K562 (cell line): ENCODE data around the gene AKAP6. TPM values are rescaled to one million over a fixed set of nuclear protein-coding genes. Genes with fewer than 3 reads are reported as not detected.

Experiments
- ATAC-seq: fragments of 200-7000 bp; cut with Tn5 transposase; 3 replicates; pipeline ENCODE4 v1.9.1; 2020; ENCODE audit warnings: moderate library complexity
- BruUV-seq: library from RNA; stranded (reverse); fragments of 400-500 nt; replicated peaks from 2 replicates; lab custom pipeline; 2021; lab: Mats Ljungman, UMichigan
- CTCF ChIA-PET: fragments of 300-600 bp; formaldehyde crosslinking; extraction: SDS; loops from one replicate; lab custom pipeline; 2021; ENCODE audit warnings: low intra/inter-chr PET ratio; lab: Yijun Ruan, JAX
- POLR2A ChIA-PET: fragments of 300-600, 350-650 bp; sonication (Branson Sonifier 250); formaldehyde crosslinking; extraction: SDS; loops from one replicate; lab custom pipeline; 2021; ENCODE audit warnings: antibody characterized with exemption, inconsistent platforms; lab: Yijun Ruan, JAX
- DNase-seq, 4 experiments: peaks; one replicate each; pipeline versions ENCODE4 v3.0.0 to v3.0.0-alpha.2; 2011 to 2018; ENCODE audit warnings: low spot score in 3 of 4, mixed read lengths in 3 of 4; ENCODE audit errors: extremely low read depth in 1 of 4
- FAIRE-seq: peaks from 2 replicates; lab custom pipeline; 2011; peaks lifted over from hg19 to GRCh38; lab: Jason Lieb, UNC
- H2AFZ ChIP-seq: 2 replicates; pipeline ENCODE4 v1.6.0; 2011; ENCODE audit warnings: low read depth, low read length, control low read depth, inconsistent platforms
- H3K27ac ChIP-seq: fragments of 200-600 bp; 3 replicates; pipeline ENCODE4 v1.8.0; 2011; ENCODE audit warnings: low read depth, mild to moderate bottlenecking, control low read depth, inconsistent platforms, low read length, moderate library complexity, mixed read lengths; ENCODE audit errors: extremely low read depth
- H3K27me3 ChIP-seq, 2 experiments: fragments of 300-600 bp in 1 of 2; 2 replicates in 1 of 2; 3 replicates in 1 of 2; pipeline versions ENCODE4 v1.6.0 to v1.8.0; 2011; ENCODE audit warnings: inconsistent platforms in 2 of 2, low read length in 2 of 2, mild to moderate bottlenecking in 1 of 2, mixed read lengths in 1 of 2, moderate library complexity in 1 of 2; ENCODE audit not compliant: control insufficient read depth in 2 of 2, insufficient read depth in 2 of 2
- H3K36me3 ChIP-seq: fragments of 300-600 bp; 3 replicates; pipeline ENCODE4 v1.8.0; 2011; ENCODE audit warnings: mild to moderate bottlenecking, low read length, inconsistent platforms; ENCODE audit not compliant: control insufficient read depth, insufficient read depth
- H3K4me1 ChIP-seq, 2 experiments: fragments of 200-600 bp in 1 of 2; replicated peaks in 1 of 2; 2 replicates in 1 of 2; 3 replicates in 1 of 2; pipeline versions ENCODE4 v1.5.1 to v1.8.0; 2011; ENCODE audit warnings: inconsistent platforms in 2 of 2, low read length in 2 of 2, mild to moderate bottlenecking in 1 of 2, mixed read lengths in 1 of 2, moderate library complexity in 1 of 2; ENCODE audit not compliant: control insufficient read depth in 2 of 2, insufficient read depth in 2 of 2
- H3K4me2 ChIP-seq: 2 replicates; pipeline ENCODE4 v1.6.1; 2011; ENCODE audit warnings: low read length, control low read depth, inconsistent platforms, mixed read lengths; ENCODE audit not compliant: insufficient read depth
- H3K4me3 ChIP-seq: fragments of 200-600 bp; sonication (generic), shearing (Covaris generic); 2 replicates; pipeline ENCODE4 v1.5.1; 2016; ENCODE audit warnings: control low read depth, inconsistent platforms
- H3K79me2 ChIP-seq: fragments of 200-600 bp; 3 replicates; pipeline ENCODE4 v1.8.0; 2011; ENCODE audit warnings: low read length, inconsistent platforms; ENCODE audit not compliant: control insufficient read depth, insufficient read depth
- H3K9ac ChIP-seq, 2 experiments: 2 replicates each; pipeline versions ENCODE4 v1.6.0 to v1.6.1; 2011; ENCODE audit warnings: low read depth in 2 of 2, low read length in 2 of 2, control low read depth in 1 of 2, inconsistent platforms in 1 of 2, mild to moderate bottlenecking in 1 of 2, mixed read lengths in 1 of 2; ENCODE audit not compliant: insufficient read depth in 1 of 2
- H3K9me1 ChIP-seq: one replicate; pipeline ENCODE4 v1.6.0; 2011; ENCODE audit warnings: inconsistent platforms, mild to moderate bottlenecking, low read length, moderate library complexity; ENCODE audit not compliant: control insufficient read depth, insufficient read depth
- H3K9me3 ChIP-seq: replicated peaks from 2 replicates; pipeline ENCODE4 v1.5.1; 2011; ENCODE audit warnings: low read depth, low read length, inconsistent platforms; ENCODE audit not compliant: control insufficient read depth, insufficient read depth
- H4K20me1 ChIP-seq: replicated peaks from 2 replicates; pipeline ENCODE4 v1.6.1; 2011; ENCODE audit warnings: low read length, inconsistent platforms, mixed read lengths; ENCODE audit not compliant: control insufficient read depth, insufficient read depth
- AFF1 ChIP-seq, 2 experiments: fragments of 450-650 bp; IDR thresholded peaks; 2 replicates each; pipeline ENCODE4 v1.6.1; 2018; ENCODE audit warnings: mild to moderate bottlenecking in 2 of 2, low read depth in 1 of 2; ENCODE audit not compliant: partially characterized antibody in 2 of 2
- FIP1L1 ChIP-seq: fragments of 200-400 bp; formaldehyde crosslinking; IDR thresholded peaks from 2 replicates; pipeline ENCODE4 v1.6.1; 2018; ENCODE audit warnings: mild to moderate bottlenecking, low read depth, low read length; ENCODE audit not compliant: poor library complexity, severe bottlenecking
- MBD2 ChIP-seq: sonication (generic); IDR thresholded peaks from 2 replicates; pipeline ENCODE4 v1.6.1; 2016; ENCODE audit warnings: low read depth, borderline replicate concordance
- NCOA6 ChIP-seq: fragments of 450-650 bp; IDR thresholded peaks from 2 replicates; pipeline ENCODE4 v1.6.1; 2017; ENCODE audit warnings: mild to moderate bottlenecking
- OTX1 ChIP-seq: fragments of 450-650 bp; formaldehyde crosslinking; IDR thresholded peaks from 2 replicates; pipeline ENCODE4 v1.4.0; 2022; ENCODE audit warnings: mild to moderate bottlenecking
- ZNF175 ChIP-seq: fragments of 200-800 bp; sonication (Bioruptor generic); IDR thresholded peaks from 2 replicates; pipeline ENCODE4 v1.6.1; 2016; ENCODE audit warnings: low read depth, mild to moderate bottlenecking, missing genetic modification characterization, missing compliant biosample characterization
- WGBS: fragments of 100-300 bp; shearing (Covaris generic); methylation state at CpG from one replicate; pipeline ENCODE4 v1.1.6; 2016; ENCODE audit warnings: low coverage, mixed read lengths; ENCODE audit not compliant: insufficient coverage; ENCODE audit errors: missing lambda C conversion rate; 5-methylcytosine and 5-hydroxymethylcytosine counted together
- in situ Hi-C: fragments of 300-500 bp; cut with MboI; formaldehyde crosslinking; loops from 4 replicates; pipeline ENCODE4 v1.15.0; 2018; ENCODE audit warnings: inconsistent platforms, mixed read lengths
- intact Hi-C: fragments of 100-400 bp; cut with micrococcal nuclease; formaldehyde crosslinking; loops from 2 replicates; pipeline ENCODE4 v1.14.2; 2022
- polyA plus RNA-seq, 8 experiments: library from polyadenylated mRNA; depleted of rRNA in 4 of 8; stranded (reverse) in 5 of 8; unstranded in 3 of 8; fragments of >200 nt; fragmentation: Nextera tagmentation in 2 of 8; fragmentation: Illumina TruSeq in 1 of 8; extraction: Ambion mirVana in 2 of 8; extraction: Trizol in 1 of 8; gene quantifications; 2 replicates each; pipeline versions ENCODE4 v1.2.1 to v1.2.3, GENCODE V29; 2011 to 2014; ENCODE audit warnings: inconsistent platforms in 1 of 8, missing spikeins in 1 of 8
- total RNA-seq, 7 experiments: library from RNA; depleted of rRNA in 6 of 7; stranded (reverse); fragments of >200 nt in 6 of 7; fragmentation: Illumina TruSeq in 2 of 7; extraction: Trizol in 2 of 7; gene quantifications; 2 replicates each; pipeline versions ENCODE4 v1.2.1 to v1.2.3, GENCODE V29; 2011 to 2021; ENCODE audit warnings: low replicate concordance in 1 of 7

Gene AKAP6
- total and polyA plus RNA-seq, 9 of the 15 experiments (the other 6 are each of a cell fraction or from before 2014, with no cell fraction given), result 0.03 to 1.7 (median 0.48) TPM

GRCh38 chr14:32654106-32654505 lies 325.0 kb downstream of the AKAP6 start:
- FAIRE-seq (no peak), ATAC-seq (no peak), DNase-seq (no peak)
- WGBS, result 0% methylated on average over 1 of the region's 1 CpG
- no peak overlapping the region for H3K4me2 ChIP-seq
- no peaks in the 10 kb centered on the region for H3K9me1 ChIP-seq
- intact Hi-C loops (no loop called here), in situ Hi-C loops (no loop called here)
- no peaks in the 10 kb centered on the region for H4K20me1 ChIP-seq
- TF ChIP-seq FIP1L1, result no peak
- TF ChIP-seq ZNF175 (CRISPR knock-in tag), result no peak
- TF ChIP-seq AFF1 (IDR thresholded peaks at IDR 0.05; ENCODE audit: low read depth in 1 of 2, partially characterized antibody in 2 of 2), result no peak
- no peak for TF ChIP-seq NCOA6
- TF ChIP-seq OTX1 (CRISPR knock-in tag), result no peak
- no peak for TF ChIP-seq MBD2
- no peaks in the 10 kb centered on the region for H3K79me2 ChIP-seq
- no peaks in the 10 kb centered on the region for H3K27me3 ChIP-seq
- no peak overlapping the region for H2AFZ ChIP-seq
- ChIA-PET CTCF (no interaction called here), POLR2A (no interaction called here)
- BruUV-seq, result no TSS peak
- H3K9me3 ChIP-seq, result no peaks in the 10 kb centered on the region
- H3K4me3 ChIP-seq, result no peak overlapping the region
- H3K9ac ChIP-seq, result no peak overlapping the region
- no peaks in the 10 kb centered on the region for H3K36me3 ChIP-seq
- H3K4me1 ChIP-seq, result no peaks in the 10 kb centered on the region
- no peak overlapping the region for H3K27ac ChIP-seq
